Fibroblast of peridontal ligament (primary cell): ENCODE data around the gene ICOS.
"Not testable (repeated sequence)": the region's sequence is repeated elsewhere in the genome, so short reads cannot be mapped to it uniquely, and the experiment has no call there.

ENCODE experiments used
- DNase-seq: peaks from one replicate; pipeline ENCODE4 v3.0.0-alpha.2; 2010; ENCODE audit errors: extremely low read depth

ICOS gene

DNA sequence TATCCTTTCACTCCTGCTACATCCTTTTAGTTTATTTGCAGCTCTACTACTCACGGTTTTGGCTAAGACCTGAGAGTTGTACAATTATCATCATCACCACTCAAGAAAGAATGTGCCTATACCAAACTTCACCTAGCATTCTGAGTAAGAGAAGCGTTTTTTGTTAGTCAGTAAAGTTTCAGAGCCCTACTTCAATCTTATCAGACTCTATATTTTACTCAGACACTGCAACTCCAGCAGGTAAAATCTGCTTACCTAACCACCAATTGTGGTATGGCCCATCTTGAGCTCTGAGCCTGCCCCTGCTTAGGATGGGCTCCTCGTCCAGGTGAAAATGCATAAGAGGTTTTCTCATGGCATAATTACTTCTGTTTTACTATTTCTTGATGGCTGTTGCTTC is 37.1 kb downstream of the ICOS start:
- no peak for DNase-seq

DNA sequence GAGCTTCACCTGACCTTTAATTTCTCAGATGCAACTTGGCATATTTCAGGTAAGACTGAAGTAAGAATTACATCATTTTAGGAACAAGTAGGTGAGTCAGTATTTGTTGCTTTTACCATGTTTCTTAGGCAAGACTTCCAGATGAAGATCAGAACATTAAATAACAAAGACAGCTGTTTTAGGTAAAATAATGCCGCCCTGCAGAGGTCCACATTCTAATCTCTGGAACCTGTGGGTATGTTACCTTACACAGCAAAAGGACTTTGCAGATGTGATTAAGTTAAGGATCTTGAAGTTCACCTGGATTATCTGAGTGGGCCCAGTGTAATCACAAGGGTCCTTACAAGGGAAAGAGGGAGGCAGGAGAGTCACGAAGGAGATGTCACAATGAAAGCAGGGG is 39.3 kb downstream of the ICOS start:
- DNase-seq, result no peak

DNA sequence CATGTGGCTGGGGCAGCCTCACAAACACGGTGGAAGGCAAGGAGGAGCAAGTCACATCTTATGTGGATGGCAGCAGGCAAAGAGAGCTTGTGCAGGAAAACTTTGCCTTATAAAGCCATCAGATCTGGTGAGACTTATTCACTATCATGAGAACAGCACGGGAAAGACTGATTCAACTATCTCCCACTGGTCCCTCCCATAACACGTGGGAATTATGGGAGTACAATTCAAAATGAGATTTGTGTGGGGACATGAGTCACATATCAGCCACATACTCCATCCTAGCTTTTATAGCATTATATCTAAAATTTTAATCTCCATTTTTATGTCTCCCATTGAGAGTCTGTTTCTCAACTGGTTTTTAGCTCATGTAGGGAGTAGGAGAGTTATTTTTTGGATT is 45.7 kb downstream of the ICOS start:
- DNase-seq, result no peak

DNA sequence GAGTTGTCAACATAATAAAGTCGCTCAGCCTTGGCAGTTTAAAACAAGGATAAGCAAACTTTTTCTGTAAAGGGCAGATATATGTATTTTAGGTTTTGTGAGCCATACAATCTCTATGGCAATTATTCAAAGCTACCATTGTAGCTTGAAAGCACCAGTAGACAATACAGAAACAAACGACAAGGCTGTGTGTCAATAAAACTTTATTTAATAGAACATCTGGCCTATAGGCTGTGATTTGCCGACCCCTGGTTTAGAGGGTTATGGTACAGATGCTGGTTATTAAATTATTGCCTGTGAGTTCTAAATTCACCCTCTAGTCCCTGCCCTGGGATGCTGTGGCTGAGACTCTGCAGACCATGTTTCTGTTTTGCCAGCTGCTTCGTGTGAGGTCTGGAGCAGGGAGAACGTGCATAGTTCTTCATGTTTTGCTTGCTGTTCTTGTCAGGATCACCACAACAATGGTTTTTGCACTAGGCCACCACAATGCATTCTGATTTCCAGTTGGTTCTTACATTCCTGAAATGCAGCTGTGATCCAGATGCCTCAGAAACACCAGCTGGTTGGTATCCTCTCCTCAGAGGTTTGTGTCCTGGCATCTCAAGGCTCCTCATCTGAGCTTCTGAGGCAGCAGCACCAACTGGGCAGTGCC is 46.6 kb downstream of the ICOS start:
- no peak for DNase-seq

DNA sequence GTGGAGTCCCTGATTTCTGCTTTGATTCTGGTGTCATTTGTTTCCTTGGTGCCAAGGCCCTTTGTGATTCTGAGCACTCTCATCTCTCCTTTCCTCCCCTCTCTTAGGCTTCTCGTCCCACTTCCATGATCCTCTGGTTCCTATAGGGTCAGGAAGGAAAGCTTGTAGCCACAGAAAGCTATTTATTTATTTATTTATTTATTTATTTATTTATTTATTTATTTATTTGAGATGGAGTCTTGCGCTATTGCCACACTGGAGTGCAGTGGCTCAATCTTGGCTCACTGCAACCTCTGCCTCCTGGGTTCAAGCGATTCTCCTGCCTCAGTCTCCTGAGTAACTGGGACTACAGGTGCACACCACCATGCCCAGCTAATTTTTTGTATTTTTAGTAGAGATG is 49.4 kb downstream of the ICOS start:
- not testable (repeated sequence) for DNase-seq

DNA sequence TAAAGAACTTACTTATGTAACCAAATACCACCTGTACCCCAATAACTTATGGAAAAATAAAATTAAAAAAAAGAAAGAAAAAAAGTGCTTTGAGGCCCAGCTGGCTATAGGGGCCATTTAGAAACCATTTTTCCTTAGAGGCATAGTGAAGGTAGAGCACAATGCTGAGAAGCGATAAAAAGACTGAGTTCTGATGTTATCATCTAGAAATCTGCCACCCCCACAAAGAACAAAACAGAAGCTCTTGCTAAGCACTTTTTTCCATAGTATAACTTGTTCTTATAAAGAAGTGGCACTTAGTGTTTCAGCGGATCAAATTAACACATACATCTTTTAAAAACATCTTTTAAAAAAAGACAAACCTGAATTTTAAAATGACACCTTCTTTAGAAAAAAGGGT is 51.4 kb downstream of the ICOS start:
- DNase-seq, result no peak

DNA sequence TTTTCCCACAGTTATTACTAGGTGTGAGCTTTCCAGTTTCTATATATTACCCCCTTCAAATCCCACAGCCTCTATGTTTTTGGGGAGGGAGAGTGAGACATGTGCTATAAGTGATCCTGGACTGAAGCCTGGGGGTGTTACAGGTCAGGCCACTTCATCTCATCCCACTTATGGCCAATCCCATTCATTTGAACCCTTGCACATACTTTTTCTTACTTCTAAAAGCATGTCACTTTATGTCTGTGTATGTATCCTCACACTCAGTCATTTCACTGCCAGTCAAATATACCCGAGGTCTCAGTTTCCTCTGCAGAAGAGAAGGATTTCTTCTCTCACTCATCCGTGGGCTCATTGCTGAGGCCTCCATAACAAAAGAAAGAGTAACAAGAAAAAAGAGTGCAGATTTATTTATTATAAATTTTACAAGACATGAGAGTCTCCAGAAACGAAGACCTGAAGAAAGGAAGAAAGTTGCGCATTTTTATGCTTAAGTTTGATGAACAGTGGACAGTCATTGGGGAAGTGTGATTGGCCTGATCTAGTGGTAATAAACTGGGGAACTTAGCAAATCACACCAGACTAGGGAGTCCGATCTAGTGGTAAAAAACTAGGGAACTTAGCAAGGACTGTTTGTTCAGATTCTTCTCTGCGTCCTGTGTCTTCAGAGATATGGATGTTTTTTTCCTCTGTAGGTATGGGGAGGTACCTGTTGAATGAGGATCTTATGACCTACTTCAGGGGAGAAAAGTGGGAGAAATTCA is 52.1 kb downstream of the ICOS start:
- no peak for DNase-seq

DNA sequence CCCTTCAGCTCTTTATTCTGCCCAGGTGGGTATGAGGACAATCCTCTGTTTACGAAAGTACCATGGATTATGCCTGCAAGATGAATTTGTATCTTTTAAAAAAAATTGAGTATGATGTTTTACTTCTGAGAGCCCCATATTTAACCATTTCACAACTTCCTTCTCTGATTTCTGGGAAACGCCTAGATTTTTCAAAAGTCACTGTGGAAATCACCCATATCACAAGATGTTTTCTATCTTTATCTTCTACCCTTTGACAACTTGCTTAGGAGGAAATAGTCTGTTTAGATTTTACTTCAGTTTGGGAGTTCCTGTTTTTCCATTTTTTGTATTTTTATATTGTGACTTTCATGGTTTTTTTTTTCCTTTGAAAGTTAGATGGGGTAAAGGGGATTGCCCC is 53.0 kb downstream of the ICOS start:
- no peak for DNase-seq

DNA sequence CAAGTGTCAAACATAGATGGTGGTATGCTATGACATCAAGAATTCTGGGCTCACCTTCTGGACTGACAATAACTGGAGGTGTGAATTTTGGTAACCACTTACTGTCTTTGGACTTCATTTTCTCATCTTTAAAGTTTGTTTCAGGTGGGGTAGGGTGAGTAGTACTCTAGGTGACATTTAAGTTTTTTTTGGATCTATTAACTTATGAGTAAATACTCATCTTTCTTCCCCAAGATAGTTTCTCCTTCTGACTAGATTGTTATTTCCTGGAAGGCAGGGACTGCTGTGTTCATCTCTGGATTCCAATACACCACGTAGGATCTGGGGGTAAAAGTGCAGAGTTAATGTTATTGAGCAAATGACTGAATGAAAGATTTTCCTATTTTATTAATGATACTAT is 55.9 kb downstream of the ICOS start:
- DNase-seq, result no peak

DNA sequence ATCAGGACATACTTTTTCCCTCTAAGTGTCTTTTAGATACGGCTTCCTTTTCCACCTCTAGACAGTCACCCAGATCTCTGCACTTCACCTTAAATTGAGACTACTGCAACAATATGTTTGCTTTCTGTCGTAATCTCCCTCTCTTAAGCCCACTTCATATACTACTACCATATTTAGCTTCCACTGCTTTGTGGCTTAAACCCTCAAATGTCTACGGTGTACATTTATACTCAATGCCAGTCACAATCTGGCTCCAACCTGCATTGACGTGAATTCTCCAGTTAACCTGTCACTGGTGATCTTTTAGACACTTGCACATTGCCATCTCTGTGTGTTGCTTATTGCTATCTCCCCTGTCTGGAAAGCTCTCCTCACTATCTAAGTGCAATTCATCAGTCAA is 56.4 kb downstream of the ICOS start:
- DNase-seq, result no peak

DNA sequence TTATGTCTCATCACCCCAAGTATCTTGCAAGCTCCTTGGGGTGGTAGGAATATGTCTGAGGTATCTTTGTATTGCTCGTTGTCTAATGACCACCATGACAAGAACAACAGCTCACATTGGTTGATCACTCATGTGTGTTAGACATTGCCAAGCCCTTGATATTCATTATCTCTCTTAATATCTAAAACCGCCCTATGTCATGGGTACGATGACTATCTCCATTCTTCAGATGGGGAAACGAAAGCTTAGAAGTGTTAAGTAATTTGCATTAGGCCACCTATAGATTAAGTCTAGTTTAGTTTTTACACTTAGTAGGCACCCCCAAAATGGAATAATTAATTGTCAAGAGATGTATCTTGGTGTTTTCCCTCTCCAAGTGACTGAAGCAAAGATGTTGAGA is 57.0 kb downstream of the ICOS start:
- no peak for DNase-seq

DNA sequence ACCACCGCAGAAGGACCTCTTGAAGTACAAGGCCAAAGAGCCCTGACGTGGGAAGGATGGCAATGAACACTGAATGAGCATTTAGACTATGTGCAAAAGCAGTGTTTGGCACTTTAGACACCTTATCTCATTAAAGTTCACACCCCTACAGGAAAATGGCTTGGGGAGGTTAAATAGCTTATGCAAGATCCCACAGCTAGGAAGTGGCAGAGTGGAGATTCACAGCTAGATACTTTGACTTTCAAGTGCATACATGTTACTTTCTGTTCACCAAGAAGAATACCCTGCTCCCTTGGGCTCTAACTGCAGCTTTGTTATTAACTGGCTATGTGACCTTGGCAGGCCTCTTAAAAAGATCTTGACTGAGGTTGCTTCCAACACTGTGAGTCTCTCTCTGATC is 58.2 kb downstream of the ICOS start:
- DNase-seq, result no peak

DNA sequence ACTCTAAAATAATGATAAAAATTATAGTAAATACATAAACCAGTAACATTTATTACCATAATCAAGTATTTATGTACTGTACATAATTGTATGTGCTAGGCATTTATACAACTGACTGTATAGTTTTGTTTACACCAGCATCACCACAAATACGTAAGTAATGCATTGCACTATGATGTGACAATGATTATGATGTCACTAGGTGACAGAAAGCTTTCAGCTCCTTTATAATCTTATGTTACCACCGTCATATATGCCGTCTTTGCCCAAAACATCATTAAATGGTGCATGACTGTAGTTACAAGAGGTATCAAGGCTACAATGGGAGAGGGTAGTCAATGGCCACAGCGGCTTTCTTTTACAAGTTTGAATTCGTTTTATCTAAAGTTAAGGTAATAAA is 60.1 kb downstream of the ICOS start:
- no peak for DNase-seq

DNA sequence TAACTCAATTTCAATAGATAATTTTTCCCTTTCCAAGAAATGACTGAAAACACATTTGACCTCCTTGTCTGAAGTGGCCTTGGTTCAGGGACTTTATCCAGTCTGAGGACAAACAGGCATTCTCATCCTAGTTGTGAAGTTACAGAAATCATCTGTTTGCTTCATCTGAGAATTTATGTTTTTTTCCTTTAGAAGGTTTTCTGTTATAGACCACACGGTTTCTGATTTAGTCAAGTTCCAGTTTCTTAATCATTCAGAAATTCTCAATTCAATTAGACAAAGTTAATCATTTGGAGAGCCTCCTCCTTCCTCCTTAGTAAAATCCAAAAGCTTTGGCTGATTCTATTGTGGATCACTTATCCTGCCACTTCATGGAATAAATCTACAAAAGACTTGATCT is 60.9 kb downstream of the ICOS start:
- DNase-seq, result no peak

DNA sequence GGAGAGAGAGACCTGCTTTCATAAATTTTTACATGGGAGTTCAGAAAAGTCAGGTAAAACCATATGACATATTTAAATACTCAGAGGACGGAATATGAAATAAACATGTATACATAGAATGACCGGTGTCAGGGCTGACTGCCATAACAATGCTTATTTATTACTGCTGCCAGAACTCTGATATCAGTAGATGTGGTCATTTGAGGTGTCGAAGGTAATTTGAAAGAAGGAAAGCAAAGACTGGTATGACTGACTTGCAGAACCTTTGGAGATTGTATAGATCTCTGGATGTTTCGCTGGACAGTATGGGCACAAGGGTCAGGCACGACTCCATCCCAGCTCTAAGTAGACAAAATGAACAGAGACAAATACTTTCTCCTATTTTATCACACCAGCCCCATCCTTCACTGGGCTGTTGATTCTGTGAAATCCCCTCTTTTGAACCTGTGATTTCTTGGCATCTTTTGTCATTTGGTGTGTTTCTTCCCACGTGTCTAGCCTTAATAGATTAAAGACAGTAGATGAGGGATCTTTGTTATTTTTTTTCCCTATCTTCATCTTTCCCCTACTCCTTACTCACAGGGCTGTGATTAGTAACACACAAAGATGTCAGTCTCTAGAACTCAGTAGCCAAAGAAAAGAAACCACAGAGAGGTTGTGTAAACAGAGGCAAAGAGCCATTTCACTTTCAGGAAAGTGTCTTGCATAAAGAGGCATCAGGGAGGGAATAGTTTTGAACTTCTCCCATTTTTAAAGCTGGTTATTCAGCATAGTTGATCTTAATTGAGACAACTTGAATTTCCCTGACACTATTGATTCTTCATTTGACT is 61.6 kb downstream of the ICOS start:
- DNase-seq, result peak; percentile 74

DNA sequence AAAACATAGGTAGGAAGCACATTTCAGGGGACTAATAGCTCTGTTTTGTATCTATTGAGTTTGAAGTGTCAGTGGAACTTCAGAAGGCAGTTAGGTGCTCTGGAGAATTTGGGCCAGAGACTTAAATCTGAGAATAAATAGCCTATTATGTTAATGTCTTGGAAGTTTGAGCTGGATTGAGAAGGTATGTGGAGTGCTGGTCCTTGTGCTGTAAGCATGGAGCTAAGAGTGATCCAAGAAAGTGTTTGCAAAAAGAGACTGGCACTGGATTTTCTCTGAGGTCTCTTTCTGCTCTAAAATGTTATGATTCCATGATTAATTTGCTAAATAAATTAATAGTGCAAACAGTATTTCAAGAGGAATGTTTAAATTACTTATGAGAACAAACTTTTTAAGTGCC is 63.3 kb downstream of the ICOS start:
- no peak for DNase-seq

DNA sequence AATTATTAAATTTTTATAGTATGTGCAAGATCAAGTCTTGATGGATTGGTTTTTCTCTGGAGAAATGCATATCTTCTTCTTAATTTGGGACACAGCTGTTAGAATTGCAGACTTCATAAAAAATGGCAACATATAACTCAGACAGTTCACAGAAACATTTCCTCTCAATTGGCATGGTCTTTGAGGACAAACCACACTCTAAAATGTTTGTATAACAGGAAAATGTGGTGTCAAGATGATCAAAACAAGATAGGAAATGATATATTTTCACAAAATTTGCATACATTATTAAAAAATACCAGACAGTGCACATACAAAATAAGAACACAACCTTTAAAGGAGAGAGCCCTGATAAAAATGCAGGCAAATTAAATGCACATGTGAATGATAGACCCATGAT is 63.9 kb downstream of the ICOS start:
- DNase-seq, result no peak

DNA sequence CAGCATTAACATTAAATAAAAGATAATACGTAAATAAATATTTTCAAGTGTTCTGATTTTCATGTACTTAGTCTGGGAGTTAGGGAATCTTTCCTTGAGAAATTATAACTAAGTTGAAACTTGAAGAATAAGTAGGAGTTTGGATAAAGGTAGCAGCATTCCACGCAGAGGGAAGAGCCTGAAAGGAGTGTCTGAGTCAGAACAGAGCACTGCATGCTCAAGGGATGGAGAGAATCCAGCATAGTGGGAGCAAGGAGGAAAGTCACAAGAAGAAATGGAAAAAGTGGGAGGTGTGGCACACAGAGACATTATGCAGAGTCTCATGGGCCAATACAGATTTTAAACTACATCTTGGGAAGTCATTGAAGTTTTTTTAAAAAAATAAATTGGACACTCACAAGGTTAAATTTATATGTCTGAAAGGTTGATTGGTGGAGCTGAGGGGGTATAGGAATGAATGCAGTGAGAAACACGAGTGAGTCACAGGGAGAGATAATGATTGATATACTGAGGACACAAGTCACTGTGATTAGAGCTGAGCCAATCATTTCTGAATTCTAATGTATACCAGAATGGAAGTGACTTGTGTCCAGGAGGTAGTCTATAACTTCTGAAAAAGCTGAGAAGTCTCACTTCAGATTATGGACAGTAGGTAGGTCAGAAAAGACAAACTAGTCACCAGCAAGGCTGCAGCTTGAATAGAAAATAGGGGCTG is 66.9 kb downstream of the ICOS start:
- no peak for DNase-seq

DNA sequence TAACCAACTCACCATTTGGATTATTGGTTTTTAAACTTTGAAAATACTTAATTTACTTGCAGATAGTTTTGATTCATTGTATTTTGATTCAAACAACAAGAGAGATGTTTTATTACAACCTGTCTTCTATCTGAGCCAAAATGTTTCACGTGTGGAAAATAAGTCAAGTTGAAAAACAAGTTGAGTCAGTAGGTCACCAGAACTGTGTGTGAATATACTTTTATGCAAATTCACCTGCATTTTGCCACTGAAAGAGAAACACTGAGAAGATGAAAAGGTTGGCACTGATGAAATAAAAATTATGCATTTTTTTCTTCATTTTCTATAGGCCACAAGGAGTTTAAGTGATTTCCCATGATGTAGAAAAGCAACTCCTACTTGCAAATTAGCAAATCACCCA is 68.3 kb downstream of the ICOS start:
- DNase-seq, result no peak

DNA sequence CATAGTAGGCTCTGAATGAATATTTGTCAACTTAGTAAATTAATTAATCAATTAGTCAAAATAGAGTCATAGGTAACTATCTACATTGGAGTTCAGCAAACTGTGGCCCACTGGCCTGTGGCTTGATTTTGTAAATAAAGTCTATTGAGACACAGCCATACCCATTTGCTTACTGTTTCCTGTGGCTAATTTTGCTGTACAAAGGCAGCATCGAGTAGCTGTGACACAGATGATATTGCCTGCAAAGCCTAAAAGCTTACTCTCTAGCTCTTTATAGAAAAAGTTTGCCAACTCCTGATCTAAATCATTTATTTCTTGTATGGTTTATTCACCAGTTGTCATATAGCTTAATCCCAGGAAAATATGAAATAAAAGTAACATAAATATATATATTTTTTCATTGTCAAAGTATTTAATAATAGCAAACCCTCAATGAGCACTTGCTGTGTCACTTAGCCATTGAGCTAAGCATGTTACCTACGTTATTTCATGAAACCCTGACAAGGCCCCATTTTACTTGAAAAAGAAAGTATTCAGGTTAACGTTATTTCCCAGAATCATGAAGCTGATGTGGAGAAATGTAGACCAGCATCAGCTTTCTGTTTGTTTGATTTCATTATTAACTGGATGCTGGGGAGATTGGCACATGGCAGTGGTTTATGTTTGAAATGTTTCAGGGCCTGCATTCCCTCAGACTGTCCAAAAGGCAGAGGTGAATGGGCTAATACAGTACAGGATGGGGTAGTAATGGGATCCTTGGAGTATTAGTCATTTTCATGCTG is 69.6 kb downstream of the ICOS start:
- no peak for DNase-seq

DNA sequence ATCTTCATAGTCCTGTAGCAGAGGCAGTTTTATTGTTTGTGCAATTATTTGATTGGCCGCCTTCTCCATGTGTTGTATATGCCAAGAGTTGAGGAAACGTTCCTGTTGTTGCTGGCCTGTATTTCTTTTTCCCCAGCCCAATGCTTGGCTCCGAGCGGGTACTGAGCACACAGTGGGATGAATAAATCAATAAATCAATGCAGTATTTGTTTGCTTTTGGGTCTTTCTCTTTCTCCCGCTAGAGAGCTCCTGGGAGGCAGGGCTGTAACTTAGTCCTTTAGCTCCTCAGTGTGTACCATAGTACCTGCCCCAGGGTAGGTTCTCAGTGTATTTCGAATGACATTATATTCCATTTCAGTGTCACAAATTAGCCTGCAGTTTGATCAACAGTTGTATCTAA is 71.8 kb downstream of the ICOS start:
- no peak for DNase-seq
